Endometrial microvascular endothelial cells (primary cell): ENCODE results near the gene DDX6. TPM values are rescaled to one million over a fixed set of nuclear protein-coding genes. Genes with fewer than 3 reads are reported as not detected.
"Not testable (repeated sequence)": the region's sequence is repeated elsewhere in the genome, so short reads cannot be mapped to it uniquely, and the experiment has no call there.

Experiments used
- in situ Hi-C: cut with HindIII; loops from 2 replicates; pipeline ENCODE4 v1.10.0; 2017; ENCODE audit warnings: low sequenced_read_pairs, low pct_unique_long_range_greater_than_20kb; ENCODE audit errors: inconsistent ontology term
- total RNA-seq: library from RNA; depleted of rRNA; stranded (reverse); fragments of >200 nt; gene quantifications from one replicate; pipeline ENCODE4 v1.2.3, GENCODE V29; 2015; ENCODE audit errors: inconsistent ontology term

The DDX6 gene
- total RNA-seq, 1 donor from 2014 or later, result 104 TPM

- in situ Hi-C loops, result no loop called here
Measured at GRCh38 chr11:118715245-118715831, 75.6 kb downstream of the DDX6 start.

GRCh38 chr11:118714816-118715215, 76.1 kb downstream of the DDX6 start:
- in situ Hi-C loops, result no loop called here

GRCh38 chr11:118714416-118714815, 76.5 kb downstream of the DDX6 start:
- in situ Hi-C loops, result not testable (repeated sequence)

GRCh38 chr11:118708296-118708695, 82.7 kb downstream of the DDX6 start:
- in situ Hi-C loops, result no loop called here

- in situ Hi-C loops, result no loop called here
Measured at GRCh38 chr11:118706546-118706825, 84.5 kb downstream of the DDX6 start.

GRCh38 chr11:118705791-118706545, 85.0 kb downstream of the DDX6 start:
- in situ Hi-C loops, result no loop called here

GRCh38 chr11:118705111-118705741, 85.7 kb downstream of the DDX6 start:
- in situ Hi-C loops, result no loop called here

- in situ Hi-C loops, result no loop called here
Measured at GRCh38 chr11:118703563-118704106, 87.3 kb downstream of the DDX6 start.

GRCh38 chr11:118699506-118700220, 91.3 kb downstream of the DDX6 start:
- in situ Hi-C loops, result no loop called here

Other genes with a start within 250 kb of the DDX6 start
- 43.4 TPM for gene IFT46, start 225.2 kb downstream of the DDX6 start, total RNA-seq
- gene ARCN1, start 218.8 kb downstream of the DDX6 start, total RNA-seq, result 127 TPM
- gene PHLDB1, start 183.5 kb downstream of the DDX6 start, total RNA-seq, result 91.4 TPM
- gene TREH, start 111.5 kb downstream of the DDX6 start, total RNA-seq, result not detected
- not detected for gene CXCR5, start 92.7 kb upstream of the DDX6 start, total RNA-seq
- 10.9 TPM for gene BCL9L, start 134.8 kb upstream of the DDX6 start, total RNA-seq
- gene UPK2, start 165.1 kb upstream of the DDX6 start, total RNA-seq, result not detected
- gene FOXR1, start 180.6 kb upstream of the DDX6 start, total RNA-seq, result not detected
- 6.6 TPM for gene CENATAC, start 207.0 kb upstream of the DDX6 start, total RNA-seq
- gene RPS25, start 227.2 kb upstream of the DDX6 start, total RNA-seq, result 1,064 TPM
- gene TRAPPC4, start 227.6 kb upstream of the DDX6 start, total RNA-seq, result 82.7 TPM
- gene SLC37A4, start 239.7 kb upstream of the DDX6 start, total RNA-seq, result 22.6 TPM